ENCODE results near the gene IGSF5.
"Not testable (repeated sequence)": the region's sequence is repeated elsewhere in the genome, so short reads cannot be mapped to it uniquely, and the experiment has no call there.

Gene IGSF5

DNA sequence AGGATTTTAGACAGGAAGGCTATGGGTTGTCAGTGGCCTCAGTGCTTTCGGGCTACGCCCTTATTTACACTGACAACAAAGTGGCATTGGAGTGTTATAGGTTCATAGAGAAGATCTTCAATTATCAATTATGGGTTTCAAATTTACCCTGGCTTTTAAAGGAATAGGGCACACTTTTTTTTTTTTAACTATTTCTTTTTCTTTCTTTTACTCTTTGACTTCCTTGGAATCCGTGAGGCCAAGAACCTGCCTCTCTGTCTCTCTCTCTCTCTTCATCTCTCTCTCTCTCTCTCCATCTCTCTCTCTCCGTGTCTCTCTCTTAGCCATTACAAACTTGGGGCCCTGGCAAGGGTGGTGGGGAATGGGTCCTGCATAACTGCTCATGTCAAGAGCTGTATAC, at the start of gene IGSF5:
Gene IGSF5, plus strand, starts transcription at position 301 of the 400 bp plus-strand sequence. CDS start 327 bp downstream, outside the sequence.
- not testable (repeated sequence) for DNase-seq (ENCODE audit: low read depth in 2 of 2)

DNA sequence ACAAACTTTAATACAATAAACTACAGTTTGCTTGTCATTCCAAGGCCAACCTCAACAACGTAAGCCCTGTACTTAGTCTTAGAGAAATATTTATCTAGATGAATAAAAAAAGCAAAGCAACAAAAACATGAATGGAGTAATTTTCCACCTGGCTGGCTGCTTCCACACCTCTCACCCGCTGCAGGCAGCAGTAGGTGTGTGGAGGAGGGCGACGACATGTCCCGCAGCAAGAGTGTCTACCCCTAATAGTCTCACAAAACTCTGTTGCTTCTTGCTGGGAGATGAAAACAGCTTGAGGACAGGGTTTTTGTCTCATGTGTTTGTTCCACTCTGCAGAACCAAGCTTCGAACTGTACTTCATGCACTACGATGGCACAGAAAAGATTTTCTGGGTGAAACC, 48.8 kb upstream of the IGSF5 start:
- no peak for DNase-seq (ENCODE audit: low read depth in 2 of 2)

DNA sequence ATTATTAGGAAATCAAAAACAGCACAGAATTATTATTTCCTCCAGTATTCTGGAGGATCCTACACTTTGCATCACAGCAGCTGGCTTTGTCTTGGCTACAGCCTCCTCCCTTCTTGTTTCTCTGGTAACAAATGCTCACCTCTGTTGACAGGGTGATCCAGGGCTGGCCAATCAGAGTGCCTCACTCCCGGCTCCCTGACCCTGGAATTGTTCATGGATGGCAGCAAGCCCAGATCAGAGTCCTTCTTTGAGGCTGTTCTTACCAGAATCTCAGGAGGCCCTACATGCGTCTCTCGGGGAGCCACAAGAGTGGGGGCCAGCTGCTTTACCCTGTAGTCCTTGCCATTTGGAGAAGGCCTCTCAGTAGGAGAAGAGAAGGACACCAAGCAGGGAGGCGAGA, 48.4 kb upstream of the IGSF5 start:
- no peak for DNase-seq (ENCODE audit: low read depth in 2 of 2)

GRCh38 chr21:39700318-39700717, 44.7 kb upstream of the IGSF5 start:
- no peak for DNase-seq (ENCODE audit: low read depth in 2 of 2)

- DNase-seq (ENCODE audit: low read depth in 2 of 2): no peak
Observed at GRCh38 chr21:39703578-39703977, 41.4 kb upstream of the IGSF5 start.

DNA sequence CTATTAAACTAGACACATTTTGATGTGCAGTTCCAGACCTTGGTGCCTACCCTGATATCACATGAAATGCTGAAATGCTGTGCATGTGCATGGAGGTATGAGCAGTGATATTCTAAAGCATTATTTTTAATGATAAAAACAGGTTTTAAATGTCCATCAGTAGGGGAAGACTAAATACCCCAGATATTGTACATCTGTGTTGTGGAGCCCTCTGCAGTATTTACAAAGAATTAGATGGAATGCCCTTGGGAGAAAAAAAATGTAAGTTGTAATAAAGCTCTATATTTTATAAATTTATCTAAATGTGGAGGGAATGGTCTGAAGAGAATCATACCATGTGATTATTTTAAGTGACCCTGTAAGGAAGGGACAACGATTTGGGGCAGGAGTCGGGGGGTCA, 39.1 kb upstream of the IGSF5 start:
- DNase-seq (ENCODE audit: low read depth in 2 of 2): no peak

GRCh38 chr21:39707316-39707715, 37.7 kb upstream of the IGSF5 start:
- no peak for DNase-seq (ENCODE audit: low read depth in 2 of 2)

GRCh38 chr21:39710866-39711265, 34.1 kb upstream of the IGSF5 start:
- no peak for DNase-seq (ENCODE audit: low read depth in 2 of 2)

- no peak for DNase-seq (ENCODE audit: low read depth in 2 of 2)
Observed at GRCh38 chr21:39712273-39712672, 32.7 kb upstream of the IGSF5 start.

DNA sequence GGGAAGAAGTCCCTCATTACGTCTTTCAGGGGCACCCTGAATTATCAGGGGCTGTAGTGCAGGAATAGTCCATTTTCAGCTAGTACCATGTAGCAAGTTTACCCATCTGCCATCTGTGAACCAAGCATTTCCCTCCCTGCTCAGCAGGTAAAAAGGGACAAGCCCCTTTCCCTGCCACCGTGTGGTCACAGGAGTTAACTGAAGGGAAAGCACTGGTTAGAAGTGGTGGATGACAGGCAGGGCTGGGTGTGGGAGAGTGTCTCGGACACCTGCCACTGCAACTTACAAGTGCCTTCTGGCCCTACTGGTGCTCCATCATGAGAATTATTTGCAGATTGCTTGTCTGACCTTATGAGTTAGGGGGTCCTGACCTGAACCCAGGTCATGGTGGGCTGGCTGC, 32.0 kb upstream of the IGSF5 start:
- DNase-seq (ENCODE audit: low read depth in 2 of 2): no peak

DNA sequence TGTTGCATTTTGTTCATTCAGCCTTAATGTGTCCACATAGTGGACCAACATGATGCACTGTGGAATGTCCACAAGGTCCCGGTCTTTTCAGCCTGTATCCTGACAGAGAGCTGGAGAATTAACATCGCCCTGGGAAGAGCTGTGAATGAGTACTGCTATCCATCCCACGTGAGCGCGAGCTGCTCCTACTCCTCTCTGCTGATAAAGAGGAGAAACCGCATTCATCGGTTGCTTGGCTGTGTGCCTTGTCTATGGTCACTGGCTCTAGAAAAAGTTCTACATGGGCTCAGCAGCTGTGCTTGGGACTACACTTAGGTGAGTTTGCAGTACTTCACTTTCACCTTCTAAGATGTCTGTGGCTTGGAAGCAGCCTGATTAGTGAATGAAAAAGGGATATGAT, 31.1 kb upstream of the IGSF5 start:
- no peak for DNase-seq (ENCODE audit: low read depth in 2 of 2)

- no peak for DNase-seq (ENCODE audit: low read depth in 2 of 2)
Observed at GRCh38 chr21:39714331-39714730, 30.7 kb upstream of the IGSF5 start.

GRCh38 chr21:39715804-39716397, 29.1 kb upstream of the IGSF5 start:
- DNase-seq (ENCODE audit: low read depth in 2 of 2): no peak

DNA sequence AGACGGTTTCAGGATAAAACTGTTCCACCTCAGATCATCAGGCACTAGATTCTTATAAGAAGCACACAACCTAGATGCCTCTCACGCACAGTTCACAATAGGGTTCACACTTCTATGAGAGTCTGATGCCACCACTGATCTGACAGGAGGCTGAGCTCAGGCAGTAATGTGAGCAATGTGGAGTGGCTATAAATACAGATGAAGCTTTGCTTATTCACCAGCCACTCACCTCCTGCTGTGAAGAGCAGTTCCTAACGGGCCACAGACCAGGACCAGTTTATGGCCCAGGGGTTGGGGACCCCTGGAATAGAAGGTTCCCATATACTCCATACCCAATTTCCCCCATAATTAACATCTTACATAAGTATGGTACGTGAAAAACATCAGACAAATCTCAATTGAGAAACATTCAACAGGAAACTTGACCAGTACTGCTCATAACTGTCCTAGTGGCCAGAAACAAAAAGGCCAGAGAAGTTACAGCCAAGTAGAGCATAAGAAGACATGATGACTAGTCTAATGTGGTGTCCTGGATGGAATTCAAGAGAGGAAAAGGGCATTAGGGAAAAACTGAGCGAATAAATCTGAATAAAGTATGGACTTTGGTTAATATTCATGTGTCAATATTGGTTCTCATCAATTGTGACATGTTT, 24.7 kb upstream of the IGSF5 start:
- DNase-seq (ENCODE audit: low read depth in 2 of 2): no peak

- no peak for DNase-seq (ENCODE audit: low read depth in 2 of 2)
Observed at GRCh38 chr21:39721885-39722284, 23.1 kb upstream of the IGSF5 start.

GRCh38 chr21:39724944-39725343, 20.0 kb upstream of the IGSF5 start:
- DNase-seq (ENCODE audit: low read depth in 2 of 2): no peak

- DNase-seq (ENCODE audit: low read depth in 2 of 2): no peak
Observed at GRCh38 chr21:39726133-39726532, 18.9 kb upstream of the IGSF5 start.

- DNase-seq (ENCODE audit: low read depth in 2 of 2): no peak
Observed at GRCh38 chr21:39727401-39728120, 17.4 kb upstream of the IGSF5 start.

GRCh38 chr21:39728341-39728740, 16.6 kb upstream of the IGSF5 start:
- no peak for DNase-seq (ENCODE audit: low read depth in 2 of 2)

DNA sequence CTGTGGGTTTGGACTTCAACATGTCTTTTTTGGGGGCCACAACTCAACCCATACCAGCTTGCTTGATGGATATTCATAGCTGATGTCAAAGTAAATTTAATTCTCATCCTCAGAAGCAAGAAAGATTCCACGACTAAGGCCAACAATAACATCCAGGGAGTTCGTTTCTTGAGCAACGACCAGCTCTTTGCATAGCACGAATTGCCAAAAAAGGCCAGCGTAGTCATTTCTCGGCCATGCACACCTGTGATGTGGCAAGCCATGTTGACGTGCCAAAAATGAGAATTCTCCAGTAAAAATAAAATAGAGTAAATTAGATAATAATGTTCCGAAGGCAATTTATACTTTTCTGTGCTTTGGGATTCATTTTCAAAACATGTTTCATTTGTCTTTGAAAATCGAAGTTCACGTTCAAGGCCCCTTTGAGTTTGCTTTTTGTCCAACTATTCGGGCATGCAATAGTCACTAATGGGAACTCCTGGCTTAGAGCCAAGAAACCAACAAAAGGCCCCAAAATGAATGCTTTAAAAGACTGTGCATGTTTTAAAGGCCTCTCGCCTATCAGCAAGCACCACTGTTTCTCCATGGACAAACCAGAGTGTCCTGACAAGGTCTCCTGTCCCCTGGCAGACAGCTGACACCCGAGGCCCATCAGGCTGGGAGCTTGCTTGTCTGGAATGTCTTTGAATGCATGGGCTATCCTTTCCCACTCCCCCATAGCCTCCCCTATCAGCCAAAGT, 14.4 kb upstream of the IGSF5 start:
- DNase-seq (ENCODE audit: low read depth in 2 of 2): no peak

DNA sequence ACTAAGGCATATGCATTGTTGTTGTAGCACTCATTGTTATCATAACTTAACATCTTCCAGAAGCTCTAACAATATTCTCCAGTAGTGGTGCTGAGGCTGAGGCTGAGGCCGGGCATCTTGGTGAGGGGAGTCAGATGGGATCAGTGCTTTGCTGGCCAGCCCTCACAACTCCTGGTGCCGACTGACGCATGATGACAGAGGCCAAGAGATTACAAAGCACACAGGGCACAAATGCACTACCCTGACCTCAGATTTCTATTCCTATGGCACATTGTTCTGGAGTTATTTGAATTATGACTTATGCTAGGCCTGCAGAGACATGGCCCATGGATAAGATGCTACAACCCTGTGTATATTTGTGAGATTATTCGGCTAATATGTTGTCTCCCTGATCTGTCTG, 8.3 kb upstream of the IGSF5 start:
- no peak for DNase-seq (ENCODE audit: low read depth in 2 of 2)

DNA sequence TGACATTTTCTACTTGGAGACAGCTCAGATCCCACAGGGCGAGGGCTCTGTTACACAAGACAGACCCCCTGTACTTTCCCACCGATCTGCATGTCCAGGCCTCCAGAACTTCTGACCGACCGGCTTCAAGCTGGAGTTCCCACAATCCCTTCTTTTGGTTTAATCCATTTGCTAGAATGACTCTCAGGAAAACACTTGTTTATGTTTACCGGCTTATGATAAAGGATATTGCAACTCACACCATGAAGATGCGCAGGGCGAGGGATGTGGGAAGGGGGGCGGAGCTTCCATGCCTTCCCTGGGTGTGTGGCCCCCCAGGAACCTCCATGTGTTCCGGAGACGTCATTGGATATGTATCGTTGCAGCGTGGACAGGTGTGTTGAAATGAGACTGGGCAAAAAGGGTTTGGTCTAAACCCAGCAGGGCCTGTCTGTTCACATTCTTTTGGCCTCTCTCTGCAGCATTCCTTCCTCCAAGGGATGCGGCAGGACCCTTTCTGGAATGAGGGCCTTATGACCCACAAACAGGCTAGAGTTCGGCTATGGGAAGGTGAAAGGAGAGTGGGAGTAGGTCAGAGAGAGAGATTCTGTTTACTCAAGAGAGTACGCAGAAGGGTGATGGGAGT, 7.5 kb upstream of the IGSF5 start:
- no peak for DNase-seq (ENCODE audit: low read depth in 2 of 2)
